IMR-90 (cell line): ENCODE results near the gene CHIC1. TPM values are rescaled to one million over a fixed set of nuclear protein-coding genes. Genes with fewer than 3 reads are reported as not detected.

Source experiments
- ATAC-seq: fragments of 200-7000 bp; cut with Tn5 transposase; 2 replicates; pipeline ENCODE4 v1.9.1; 2020; ENCODE audit warnings: low read depth, mild to moderate bottlenecking, moderate library complexity
- BruUV-seq: library from RNA; stranded (reverse); fragments of 400-500 nt; replicated peaks from 2 replicates; lab custom pipeline; 2021; lab: Mats Ljungman, UMichigan
- CTCF ChIA-PET: fragments of 300-600 bp; formaldehyde crosslinking; extraction: SDS; loops from one replicate; lab custom pipeline; 2021; ENCODE audit warnings: antibody characterized with exemption; lab: Yijun Ruan, JAX
- POLR2A ChIA-PET: fragments of 300-600 bp; sonication (Branson Sonifier 250); formaldehyde crosslinking; loops from one replicate; lab custom pipeline; 2022; ENCODE audit warnings: antibody characterized with exemption; ENCODE audit not compliant: unreplicated experiment; lab: Charles Lee
- DNase-seq: peaks from one replicate; pipeline ENCODE4 v3.0.0; 2013
- H2AFZ ChIP-seq: replicated peaks from 2 replicates; pipeline ENCODE3; 2013; ENCODE audit warnings: low read length, mild to moderate bottlenecking; ENCODE audit not compliant: poor library complexity
- H2AK5ac ChIP-seq: 2 replicates; pipeline ENCODE4 v1.6.1; 2013; ENCODE audit warnings: low read depth, low read length, inconsistent platforms
- H2AK9ac ChIP-seq: replicated peaks from 2 replicates; pipeline ENCODE3; 2013; ENCODE audit warnings: mild to moderate bottlenecking, low read depth, low read length, moderate library complexity; ENCODE audit not compliant: poor library complexity
- H2BK120ac ChIP-seq: 2 replicates; pipeline ENCODE4 v1.6.1; 2013; ENCODE audit warnings: low read depth, low read length, inconsistent platforms
- H2BK15ac ChIP-seq: 3 replicates; pipeline ENCODE4 v1.6.1; 2013; ENCODE audit warnings: low read depth, low read length, inconsistent platforms
- H2BK20ac ChIP-seq: 2 replicates; pipeline ENCODE4 v1.6.1; 2013; ENCODE audit warnings: low read depth, mild to moderate bottlenecking, inconsistent platforms, low read length, moderate library complexity
- H2BK5ac ChIP-seq: 2 replicates; pipeline ENCODE4 v1.6.1; 2013; ENCODE audit warnings: mild to moderate bottlenecking, low read depth, low read length, inconsistent platforms; ENCODE audit not compliant: poor library complexity, severe bottlenecking
- H3K14ac ChIP-seq: replicated peaks from 2 replicates; pipeline ENCODE4 v1.6.1; 2013; ENCODE audit warnings: low read depth, low read length, inconsistent platforms
- H3K18ac ChIP-seq: 2 replicates; pipeline ENCODE4 v1.6.1; 2013; ENCODE audit warnings: low read depth, low read length, control low read depth
- H3K23ac ChIP-seq: 2 replicates; pipeline ENCODE4 v1.6.1; 2013; ENCODE audit warnings: low read depth, low read length, inconsistent platforms
- H3K27ac ChIP-seq: 2 replicates; pipeline ENCODE4 v1.5.1; 2013; ENCODE audit warnings: mild to moderate bottlenecking, control low read depth, low read length; ENCODE audit not compliant: insufficient read depth
- H3K27me3 ChIP-seq: 2 replicates; pipeline ENCODE4 v1.6.1; 2013; ENCODE audit warnings: low read length; ENCODE audit not compliant: control insufficient read depth, insufficient read depth
- H3K36me3 ChIP-seq: 2 replicates; pipeline ENCODE4 v1.6.1; 2013; ENCODE audit warnings: low read length, mixed read lengths; ENCODE audit not compliant: control insufficient read depth, insufficient read depth
- H3K4ac ChIP-seq: 2 replicates; pipeline ENCODE4 v1.6.1; 2013; ENCODE audit warnings: low read depth, low read length, inconsistent platforms
- H3K4me1 ChIP-seq: 2 replicates; pipeline ENCODE4 v1.6.1; 2013; ENCODE audit warnings: low read length, mixed read lengths; ENCODE audit not compliant: control insufficient read depth, insufficient read depth
- H3K4me2 ChIP-seq: 2 replicates; pipeline ENCODE4 v1.6.1; 2013; ENCODE audit warnings: low read depth, mild to moderate bottlenecking, control low read depth, low read length, moderate library complexity
- H3K4me3 ChIP-seq: 2 replicates; pipeline ENCODE4 v1.5.1; 2013; ENCODE audit warnings: low read depth, mild to moderate bottlenecking, control low read depth, low read length, moderate library complexity; ENCODE audit not compliant: insufficient read depth
- H3K56ac ChIP-seq: 2 replicates; pipeline ENCODE4 v1.6.1; 2013; ENCODE audit warnings: low read length, inconsistent platforms; ENCODE audit not compliant: insufficient read depth; ENCODE audit errors: extremely low read depth
- H3K79me1 ChIP-seq, 2 experiments: 2 replicates each; pipeline ENCODE4 v1.6.1; 2013; ENCODE audit warnings: low read length in 2 of 2, inconsistent platforms in 1 of 2, low read depth in 1 of 2
- H3K9ac ChIP-seq: 2 replicates; pipeline ENCODE4 v1.6.1; 2013; ENCODE audit warnings: low read depth, low read length, control low read depth
- H3K9me1 ChIP-seq: 2 replicates; pipeline ENCODE4 v1.6.1; 2013; ENCODE audit warnings: low read length, inconsistent platforms; ENCODE audit not compliant: insufficient read depth
- H3K9me3 ChIP-seq: 2 replicates; pipeline ENCODE4 v1.6.1; 2013; ENCODE audit warnings: low read length; ENCODE audit not compliant: control insufficient read depth, insufficient read depth
- H4K20me1 ChIP-seq: 2 replicates; pipeline ENCODE4 v1.6.1; 2013; ENCODE audit warnings: low read length, inconsistent platforms; ENCODE audit not compliant: insufficient read depth
- H4K5ac ChIP-seq: 2 replicates; pipeline ENCODE4 v1.6.1; 2013; ENCODE audit warnings: mild to moderate bottlenecking, low read depth, low read length, control low read depth
- H4K8ac ChIP-seq, 2 experiments: 2 replicates each; pipeline ENCODE4 v1.6.1; 2013; ENCODE audit warnings: low read depth in 2 of 2, low read length in 2 of 2, control low read depth in 1 of 2, inconsistent platforms in 1 of 2
- H4K91ac ChIP-seq: 2 replicates; pipeline ENCODE4 v1.6.1; 2013; ENCODE audit warnings: low read depth, low read length, inconsistent platforms; ENCODE audit not compliant: insufficient read depth
- FOS ChIP-seq: fragments of 150-350 bp; IDR thresholded peaks from 2 replicates; pipeline ENCODE4 v1.6.1; 2016; ENCODE audit warnings: low read depth, low read length
- MAFK ChIP-seq: IDR thresholded peaks from 2 replicates; pipeline ENCODE4 v1.6.1; 2012; ENCODE audit warnings: low read depth, low read length, improper control_type of control experiment
- MXI1 ChIP-seq: IDR thresholded peaks from 2 replicates; pipeline ENCODE4 v1.6.1; 2012; ENCODE audit warnings: low read depth, mild to moderate bottlenecking, low read length, moderate library complexity, borderline replicate concordance
- POLR2A ChIP-seq: IDR thresholded peaks from 2 replicates; pipeline ENCODE4 v1.6.1; 2012; ENCODE audit warnings: mild to moderate bottlenecking, low read depth, low read length
- WGBS, 2 experiments: methylation state at CpG; one replicate each; pipeline versions ENCODE4 v1.1.5 to v1.1.7; 2013; ENCODE audit warnings: missing lambda C conversion rate in 2 of 2; ENCODE audit not compliant: insufficient read length in 1 of 2; ENCODE audit errors: extremely low coverage in 2 of 2; 5-methylcytosine and 5-hydroxymethylcytosine counted together
- dilution Hi-C: fragments of 300-500 bp; cut with HindIII; formaldehyde crosslinking; loops from one replicate; pipeline ENCODE4 v1.14.3; 2018; ENCODE audit warnings: low sequenced_read_pairs; ENCODE audit not compliant: unreplicated experiment
- in situ Hi-C: fragments of 300-500 bp; cut with MboI; formaldehyde crosslinking; loops from 3 replicates; pipeline ENCODE4 v1.14.3; 2019; ENCODE audit warnings: low sequenced_read_pairs, inconsistent platforms, mixed read lengths
- intact Hi-C: fragments of 100-400 bp; cut with micrococcal nuclease; formaldehyde crosslinking; loops from 2 replicates; pipeline ENCODE4 v1.10.0; 2022
- polyA plus RNA-seq, 3 experiments: library from polyadenylated mRNA; depleted of rRNA; stranded (reverse); fragments of >200 nt; gene quantifications; 2 replicates each; pipeline ENCODE4 v1.2.3, GENCODE V29; 2012; ENCODE audit warnings: low replicate concordance in 1 of 3
- total RNA-seq: library from RNA; depleted of rRNA; stranded (reverse); fragments of >200 nt; gene quantifications from 2 replicates; pipeline ENCODE4 v1.2.3, GENCODE V29; 2012

The CHIC1 gene
- total and polyA plus RNA-seq, 2 of the 4 experiments (the other 2 are of a cell fraction), result 4.0 to 7.3 TPM

DNA sequence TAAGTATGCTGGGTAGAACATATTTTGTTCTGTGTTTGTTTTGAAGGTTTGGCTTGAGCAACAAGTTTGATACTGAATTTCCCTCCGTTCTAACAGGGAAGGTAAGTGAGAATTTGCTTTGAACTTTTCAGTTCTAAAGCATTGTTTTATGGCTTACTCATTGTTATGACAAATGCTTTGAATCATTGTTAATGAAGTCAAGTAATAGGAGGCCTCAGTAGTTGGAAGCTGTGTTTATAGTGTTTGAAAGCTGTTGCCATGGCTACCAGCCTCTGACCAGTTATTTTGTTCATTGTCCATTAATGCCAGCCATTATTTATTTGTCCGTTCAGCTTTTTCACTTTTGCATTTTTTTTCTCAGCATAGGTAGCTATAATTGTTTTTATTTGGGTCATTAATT is 14.4 kb downstream of the CHIC1 start:
- dilution Hi-C loops (no loop called here), in situ Hi-C loops (no loop called here), intact Hi-C loops (no loop called here)
- no peak overlapping the region for H3K18ac ChIP-seq
- H2BK120ac ChIP-seq, result no peak overlapping the region
- H3K23ac ChIP-seq, result no peak overlapping the region
- H3K36me3 ChIP-seq, result no peaks in the 10 kb centered on the region
- H3K4ac ChIP-seq, result no peak overlapping the region
- no peaks in the 10 kb centered on the region for H3K4me1 ChIP-seq
- ChIA-PET POLR2A (no interaction called here), CTCF (no interaction called here)
- H3K9ac ChIP-seq, result no peak overlapping the region
- no peak overlapping the region for H3K14ac ChIP-seq
- ATAC-seq, result no peak; the same call in 1 of the 2 replicates
- TF ChIP-seq FOS, result 0 out of 2 replicates have a peak, but pooled peaks have one; percentile 6
- no peak for TF ChIP-seq POLR2A
- TF ChIP-seq MAFK, result peak; percentile 36; the same call in 1 of the 2 replicates
- TF ChIP-seq MXI1, result no peak
- H4K91ac ChIP-seq, result no peak overlapping the region
- no peak overlapping the region; the same call in 1 of the 2 replicates for H3K56ac ChIP-seq
- peak; percentile 75 for DNase-seq
- WGBS, 2 experiments, result no CpG with 5 or more reads among the region's 2 CpGs
- no peak overlapping the region for H3K4me3 ChIP-seq
- H3K9me1 ChIP-seq, result no peaks in the 10 kb centered on the region
- H3K4me2 ChIP-seq, result no peak overlapping the region
- H4K20me1 ChIP-seq, result no peaks in the 10 kb centered on the region
- H2BK20ac ChIP-seq, result no peak overlapping the region
- H2BK15ac ChIP-seq, result no peak overlapping the region
- no peak overlapping the region for H3K27ac ChIP-seq
- H3K9me3 ChIP-seq, result no peaks in the 10 kb centered on the region
- H4K8ac ChIP-seq, result no peak overlapping the region
- H4K5ac ChIP-seq, result no peak overlapping the region
- H2BK5ac ChIP-seq, result no peak overlapping the region
- H3K79me1 ChIP-seq, result no peaks in the 10 kb centered on the region
- no peak overlapping the region for H2AFZ ChIP-seq
- H3K27me3 ChIP-seq, result no peaks in the 10 kb centered on the region
- H2AK5ac ChIP-seq, result no peak overlapping the region
- BruUV-seq, result no TSS peak
- no peak overlapping the region for H2AK9ac ChIP-seq
